Mesodermal cell (in vitro differentiated cells): ENCODE measurements around the gene MYPN.

Experiments used
- H3K27ac ChIP-seq: 2 replicates; pipeline ENCODE4 v1.7.0; 2013; ENCODE audit warnings: mild to moderate bottlenecking, low read depth, low read length, moderate library complexity; ENCODE audit not compliant: severe bottlenecking
- H3K36me3 ChIP-seq: 2 replicates; pipeline ENCODE4 v1.7.1; 2013; ENCODE audit warnings: mild to moderate bottlenecking, low read length, moderate library complexity; ENCODE audit not compliant: control insufficient read depth, insufficient read depth
- H3K4me1 ChIP-seq: one replicate; pipeline ENCODE4 v1.7.1; 2013; ENCODE audit warnings: mild to moderate bottlenecking, low read length; ENCODE audit not compliant: insufficient read depth, control insufficient read depth, poor library complexity, severe bottlenecking
- H3K4me3 ChIP-seq: 2 replicates; pipeline ENCODE4 v1.7.0; 2013; ENCODE audit warnings: low read length, control low read depth, mild to moderate bottlenecking; ENCODE audit not compliant: insufficient read depth, poor library complexity, severe bottlenecking; ENCODE audit errors: extremely low read depth
- H3K9me3 ChIP-seq: 2 replicates; pipeline ENCODE4 v1.7.1; 2013; ENCODE audit warnings: mild to moderate bottlenecking, low read length, moderate library complexity; ENCODE audit not compliant: control insufficient read depth
- WGBS, 2 experiments: methylation state at CpG; one replicate each; pipeline ENCODE4 v1.1.5; 2013; ENCODE audit warnings: missing lambda C conversion rate in 2 of 2; ENCODE audit not compliant: insufficient coverage in 2 of 2; 5-methylcytosine and 5-hydroxymethylcytosine counted together

MYPN gene

GRCh38 chr10:68167586-68168189, 58.4 kb downstream of the MYPN start:
- no peak overlapping the region for H3K27ac ChIP-seq
- H3K36me3 ChIP-seq, result no peaks in the 10 kb centered on the region
- no peaks in the 10 kb centered on the region for H3K4me1 ChIP-seq
- WGBS, 2 experiments, result 88 to 100% methylated on average over 5 to 6 of the region's 6 CpGs
- H3K9me3 ChIP-seq, result no peaks in the 10 kb centered on the region
- H3K4me3 ChIP-seq, result no peak overlapping the region

GRCh38 chr10:68171539-68172080, 62.3 kb downstream of the MYPN start:
- Histone ChIP-seq H3K4me1 (no peaks in the 10 kb centered on the region), H3K27ac (no peak overlapping the region), H3K4me3 (no peak overlapping the region), H3K36me3 (no peaks in the 10 kb centered on the region), H3K9me3 (no peaks in the 10 kb centered on the region)
- 100% methylated on average over 1 of the region's 1 CpG; no CpG with 5 or more reads in 1 of the 2 experiments for WGBS, 2 experiments

- no peaks in the 10 kb centered on the region for H3K36me3 ChIP-seq
- no peaks in the 10 kb centered on the region for H3K9me3 ChIP-seq
- no peaks in the 10 kb centered on the region for H3K4me1 ChIP-seq
- no peak overlapping the region for H3K27ac ChIP-seq
- H3K4me3 ChIP-seq, result no peak overlapping the region
- WGBS, 2 experiments, result 80% methylated on average over 1 of the region's 2 CpGs; no CpG with 5 or more reads in 1 of the 2 experiments
These were observed 63.0 kb downstream of the MYPN start for GRCh38 chr10:68172324-68172723.

- Histone ChIP-seq H3K9me3 (no peaks in the 10 kb centered on the region), H3K36me3 (no peaks in the 10 kb centered on the region), H3K27ac (no peak overlapping the region), H3K4me1 (no peaks in the 10 kb centered on the region), H3K4me3 (no peak overlapping the region)
- WGBS, 2 experiments, result no CpG with 5 or more reads among the region's 1 CpG
These were observed 66.7 kb downstream of the MYPN start for GRCh38 chr10:68175949-68176348.

- Histone ChIP-seq H3K27ac (no peak overlapping the region), H3K36me3 (no peaks in the 10 kb centered on the region), H3K9me3 (no peaks in the 10 kb centered on the region), H3K4me3 (no peak overlapping the region), H3K4me1 (no peaks in the 10 kb centered on the region)
- 82 to 100% methylated on average over 2 to 3 of the region's 4 CpGs for WGBS, 2 experiments
These were observed 67.5 kb downstream of the MYPN start for GRCh38 chr10:68176797-68177196.

GRCh38 chr10:68178592-68178991, 69.3 kb downstream of the MYPN start:
- Histone ChIP-seq H3K9me3 (no peaks in the 10 kb centered on the region), H3K4me3 (no peak overlapping the region), H3K4me1 (no peaks in the 10 kb centered on the region), H3K36me3 (no peaks in the 10 kb centered on the region), H3K27ac (no peak overlapping the region)
- no CpG with 5 or more reads among the region's 4 CpGs for WGBS, 2 experiments

GRCh38 chr10:68179016-68179415, 69.7 kb downstream of the MYPN start:
- no peak overlapping the region for H3K27ac ChIP-seq
- WGBS, 2 experiments, result 71 to 80% methylated on average over 2 to 3 of the region's 3 CpGs
- no peaks in the 10 kb centered on the region for H3K9me3 ChIP-seq
- H3K4me3 ChIP-seq, result no peak overlapping the region
- H3K36me3 ChIP-seq, result no peaks in the 10 kb centered on the region
- no peaks in the 10 kb centered on the region for H3K4me1 ChIP-seq

- Histone ChIP-seq H3K27ac (no peak overlapping the region), H3K36me3 (no peaks in the 10 kb centered on the region), H3K9me3 (no peaks in the 10 kb centered on the region), H3K4me3 (no peak overlapping the region), H3K4me1 (no peaks in the 10 kb centered on the region)
- 100% methylated on average over 2 to 3 of the region's 3 CpGs for WGBS, 2 experiments
These were observed 71.2 kb downstream of the MYPN start for GRCh38 chr10:68180490-68180889.

GRCh38 chr10:68184546-68184945, 75.3 kb downstream of the MYPN start:
- 86 to 89% methylated on average over 6 to 7 of the region's 7 CpGs for WGBS, 2 experiments
- Histone ChIP-seq H3K4me3 (no peak overlapping the region), H3K27ac (no peak overlapping the region)

GRCh38 chr10:68185085-68185484, 75.8 kb downstream of the MYPN start:
- H3K36me3 ChIP-seq, result no peaks in the 10 kb centered on the region
- H3K27ac ChIP-seq, result no peak overlapping the region
- no peaks in the 10 kb centered on the region for H3K9me3 ChIP-seq
- H3K4me3 ChIP-seq, result no peak overlapping the region
- no peaks in the 10 kb centered on the region for H3K4me1 ChIP-seq
- WGBS, 2 experiments, result 69 to 100% methylated on average over 1 to 2 of the region's 2 CpGs

More at GRCh38 chr10:68184546-68184945, 75.3 kb downstream of the MYPN start:
- H3K9me3 ChIP-seq, result no peaks in the 10 kb centered on the region
- H3K36me3 ChIP-seq, result no peaks in the 10 kb centered on the region
- H3K4me1 ChIP-seq, result no peaks in the 10 kb centered on the region

- H3K4me3 ChIP-seq, result no peak overlapping the region
- no peak overlapping the region for H3K27ac ChIP-seq
- 83 to 90% methylated on average over 5 of the region's 6 CpGs for WGBS, 2 experiments
These were observed 79.5 kb downstream of the MYPN start for GRCh38 chr10:68188835-68189234.

More at GRCh38 chr10:68188835-68189234, 79.5 kb downstream of the MYPN start:
- H3K9me3 ChIP-seq, result no peaks in the 10 kb centered on the region
- no peaks in the 10 kb centered on the region for H3K4me1 ChIP-seq
- no peaks in the 10 kb centered on the region for H3K36me3 ChIP-seq
